ENCODE measurements around the gene RFT1.

The RFT1 gene

GRCh38 chr3:53149006-53149690 lies 18.9 kb upstream of the RFT1 start:
- DNase-seq, result no peak

- DNase-seq, result no peak
Observed at GRCh38 chr3:53147903-53148400, 17.7 kb upstream of the RFT1 start.

- DNase-seq, result no peak
Observed at GRCh38 chr3:53147151-53147902, 17.1 kb upstream of the RFT1 start.

GRCh38 chr3:53146319-53146891 lies 16.2 kb upstream of the RFT1 start:
- DNase-seq, result no peak

GRCh38 chr3:53145713-53146080 lies 15.5 kb upstream of the RFT1 start:
- DNase-seq, result no peak

GRCh38 chr3:53144862-53145712 lies 14.9 kb upstream of the RFT1 start:
- DNase-seq, result peak; percentile 59

GRCh38 chr3:53144446-53144845 lies 14.2 kb upstream of the RFT1 start:
- no peak for DNase-seq

- DNase-seq, result no peak
Observed at GRCh38 chr3:53142986-53143385, 12.8 kb upstream of the RFT1 start.

GRCh38 chr3:53140847-53141845 lies 10.9 kb upstream of the RFT1 start:
- no peak for DNase-seq

GRCh38 chr3:53139906-53140846 lies 9.9 kb upstream of the RFT1 start:
- DNase-seq, result no peak

GRCh38 chr3:53137835-53138446 lies 7.7 kb upstream of the RFT1 start:
- DNase-seq, result no peak

- no peak for DNase-seq
Observed at GRCh38 chr3:53137221-53137620, 7.0 kb upstream of the RFT1 start.

- DNase-seq, result peak; percentile 48
Observed at GRCh38 chr3:53134631-53135232, 4.5 kb upstream of the RFT1 start.

GRCh38 chr3:53132347-53132746 lies 2.1 kb upstream of the RFT1 start:
- DNase-seq, result no peak

GRCh38 chr3:53131096-53131495 lies 861 bp upstream of the RFT1 start:
- DNase-seq, result no peak

- no peak for DNase-seq
Observed at GRCh38 chr3:53129344-53129743, 891 bp downstream of the RFT1 start.

- DNase-seq, result no peak
Observed at GRCh38 chr3:53126601-53127000, 3.6 kb downstream of the RFT1 start.

- DNase-seq, result no peak
Observed at GRCh38 chr3:53123953-53124352, 6.3 kb downstream of the RFT1 start.

GRCh38 chr3:53123510-53123909 lies 6.7 kb downstream of the RFT1 start:
- DNase-seq, result no peak

GRCh38 chr3:53122933-53123305 lies 7.3 kb downstream of the RFT1 start:
- no peak for DNase-seq

All from NCI-H146 (cell line).